ENCODE data around the gene HSBP1L1. TPM values are rescaled to one million over a fixed set of nuclear protein-coding genes. Genes with fewer than 3 reads are reported as not detected.

Gene HSBP1L1
- total RNA-seq, 1 experiment from 2014 or later: not detected

DNA sequence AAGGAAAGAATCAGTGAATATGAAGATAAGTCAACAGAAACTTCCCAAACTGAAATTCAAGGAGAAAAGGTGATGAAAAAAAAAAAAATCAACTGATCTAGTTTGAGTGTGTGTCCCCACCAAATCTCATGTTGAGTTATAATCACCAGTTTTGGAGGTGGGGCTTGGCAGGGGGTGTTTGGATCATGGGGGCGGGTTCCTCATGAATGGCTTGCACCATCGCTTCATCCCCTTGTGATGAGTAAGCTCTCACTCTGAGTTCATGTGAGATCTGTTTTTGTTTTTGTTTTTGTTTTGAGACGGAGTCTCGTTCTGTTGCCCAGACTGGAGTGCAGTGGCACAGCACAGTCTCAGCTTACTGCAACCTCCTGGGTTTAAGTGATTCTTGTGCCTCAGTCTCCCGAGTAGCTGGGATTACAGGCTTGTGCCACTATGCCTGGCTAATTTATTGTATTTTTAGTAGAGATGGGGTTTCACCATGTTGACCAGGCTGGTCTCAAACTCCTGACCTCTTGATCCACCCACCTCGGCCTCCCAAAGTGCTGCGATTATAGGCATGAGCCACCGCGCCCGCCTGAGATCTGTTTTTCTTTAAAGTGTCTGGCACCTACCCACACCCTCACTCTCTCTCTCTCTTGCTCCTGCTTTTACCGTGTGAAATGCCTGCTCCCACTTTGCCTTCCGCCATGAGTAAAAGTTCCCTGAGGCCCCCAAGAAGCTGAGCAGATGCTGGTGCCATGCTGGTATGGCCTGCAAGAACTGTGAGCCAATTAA is 9.0 kb upstream of the HSBP1L1 start:
- no peaks in the 10 kb centered on the region for H3K79me2 ChIP-seq (ENCODE audit: insufficient read depth, low read length)
- no peaks in the 10 kb centered on the region for H4K20me1 ChIP-seq (ENCODE audit: control insufficient read depth, insufficient read depth, insufficient read length)
- Mint-ChIP-seq H3K36me3 (ENCODE audit: insufficient read depth in 1 of 3, low read depth in 3 of 3) (no peaks in the 10 kb centered on the region; a peak in 1 of 7 replicates), H3K27me3 (ENCODE audit: low read depth) (peaks cover 87% of the 10 kb centered on the region), H3K4me1 (peaks cover 27 to 29% of the 10 kb centered on the region in 2 experiments), H3K9me3 (no peaks in the 10 kb centered on the region; a peak in 2 of 5 replicates), H3K27ac (no peak overlapping the region), H3K4me3 (no peak overlapping the region)
- H2BK5ac ChIP-seq (ENCODE audit: insufficient read length, low read length): no peak overlapping the region
- peaks cover 4% of the 10 kb centered on the region for H3K23me2 ChIP-seq (ENCODE audit: insufficient read length, low read depth, low read length, poor library complexity, severe bottlenecking)
- no CpG with 5 or more reads among the region's 12 CpGs for WGBS (ENCODE audit: extremely low coverage, insufficient read length, low lambda C conversion rate)
- no peak overlapping the region for H2AFZ ChIP-seq (ENCODE audit: low read length)
- H2BK12ac ChIP-seq (ENCODE audit: insufficient read length, low read depth, low read length): no peak overlapping the region
- no peak overlapping the region for H3K18ac ChIP-seq (ENCODE audit: insufficient read length, low read depth, low read length)
- no peaks in the 10 kb centered on the region for H3K79me1 ChIP-seq (ENCODE audit: insufficient read depth, low read depth, low read length, poor library complexity, severe bottlenecking)
- no peak overlapping the region for H3K4me2 ChIP-seq (ENCODE audit: insufficient read depth, insufficient read length, low read length)
- H3K56ac ChIP-seq (ENCODE audit: insufficient read length, low read depth, low read length): no peak overlapping the region
- H2BK15ac ChIP-seq (ENCODE audit: low read depth, low read length): no peak overlapping the region
- H3K14ac ChIP-seq (ENCODE audit: insufficient read depth, low read length): no peak overlapping the region
- no peak overlapping the region for H3K27ac ChIP-seq (ENCODE audit: insufficient read length, low read depth, low read length)
- no peak overlapping the region for H4K5ac ChIP-seq (ENCODE audit: insufficient read length, low read depth, low read length)
- peaks cover 19% of the 10 kb centered on the region for H3K27me3 ChIP-seq (ENCODE audit: insufficient read depth, low read length)
- no peak overlapping the region for H2AK5ac ChIP-seq (ENCODE audit: insufficient read length, low read length)
- H2BK20ac ChIP-seq (ENCODE audit: low read depth, low read length, poor library complexity, severe bottlenecking): no peak overlapping the region
- H2BK120ac ChIP-seq (ENCODE audit: low read depth, low read length, poor library complexity, severe bottlenecking): no peak overlapping the region
- H3K23ac ChIP-seq (ENCODE audit: insufficient read length, low read depth, low read length): no peak overlapping the region
- H4K8ac ChIP-seq (replicated peaks; ENCODE audit: insufficient read length, low read depth, low read length): no peak overlapping the region
- no peak for DNase-seq
- H3K4me1 ChIP-seq (ENCODE audit: insufficient read depth, low read length): peaks cover 4% of the 10 kb centered on the region; the same call in 1 of the 2 replicates
- TF ChIP-seq, protein P1, sequence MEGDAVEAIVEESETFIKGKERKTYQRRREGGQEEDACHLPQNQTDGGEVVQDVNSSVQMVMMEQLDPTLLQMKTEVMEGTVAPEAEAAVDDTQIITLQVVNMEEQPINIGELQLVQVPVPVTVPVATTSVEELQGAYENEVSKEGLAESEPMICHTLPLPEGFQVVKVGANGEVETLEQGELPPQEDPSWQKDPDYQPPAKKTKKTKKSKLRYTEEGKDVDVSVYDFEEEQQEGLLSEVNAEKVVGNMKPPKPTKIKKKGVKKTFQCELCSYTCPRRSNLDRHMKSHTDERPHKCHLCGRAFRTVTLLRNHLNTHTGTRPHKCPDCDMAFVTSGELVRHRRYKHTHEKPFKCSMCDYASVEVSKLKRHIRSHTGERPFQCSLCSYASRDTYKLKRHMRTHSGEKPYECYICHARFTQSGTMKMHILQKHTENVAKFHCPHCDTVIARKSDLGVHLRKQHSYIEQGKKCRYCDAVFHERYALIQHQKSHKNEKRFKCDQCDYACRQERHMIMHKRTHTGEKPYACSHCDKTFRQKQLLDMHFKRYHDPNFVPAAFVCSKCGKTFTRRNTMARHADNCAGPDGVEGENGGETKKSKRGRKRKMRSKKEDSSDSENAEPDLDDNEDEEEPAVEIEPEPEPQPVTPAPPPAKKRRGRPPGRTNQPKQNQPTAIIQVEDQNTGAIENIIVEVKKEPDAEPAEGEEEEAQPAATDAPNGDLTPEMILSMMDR (conservative IDR thresholded peaks at IDR 0.05): no peak
- no peaks in the 10 kb centered on the region for H3K9me3 ChIP-seq (ENCODE audit: control insufficient read depth, low read depth, low read length)
- H3K4ac ChIP-seq (ENCODE audit: low read depth, low read length): no peak overlapping the region
- H3T11ph ChIP-seq (ENCODE audit: low read length): no peak overlapping the region
- H3K9ac ChIP-seq (ENCODE audit: extremely low read depth, insufficient read length, low read length): no peak overlapping the region
- no peak overlapping the region for H4K91ac ChIP-seq (ENCODE audit: insufficient read length, low read depth, low read length)
